Mesangial cell (primary cell): ENCODE results near the gene MAPK9. TPM values are rescaled to one million over a fixed set of nuclear protein-coding genes. Genes with fewer than 3 reads are reported as not detected.

Experiments used
- total RNA-seq: library from RNA; depleted of rRNA; stranded (reverse); fragments of >200 nt; gene quantifications from 2 replicates; pipeline ENCODE4 v1.2.3, GENCODE V29; 2015

MAPK9 gene
- total RNA-seq: 14.1 and 19.4 TPM in 2 replicates

GRCh38 chr5:180291943-180292831 lies at the start of gene MAPK9:
Gene MAPK9, minus strand, starts transcription at chr5:180292083. Its CDS starts 11,522 bp downstream, at chr5:180280561.

GRCh38 chr5:180209137-180209581 lies 82.7 kb downstream of the MAPK9 start, which contains the start of gene RASGEF1C:
Gene RASGEF1C, minus strand, starts transcription at chr5:180209211. Its CDS starts 71,159 bp downstream, at chr5:180138052.

Other genes starting within 250 kb of the MAPK9 start
- gene RNF130, start 220.3 kb downstream of the MAPK9 start, total RNA-seq: 34.7 and 57.6 TPM in 2 replicates
- gene RASGEF1C, start 82.9 kb downstream of the MAPK9 start, total RNA-seq: 0.13 TPM in 1 of 2 replicates, not detected in the other
- gene GFPT2, start 61.3 kb upstream of the MAPK9 start, total RNA-seq: 14.2 and 18.6 TPM in 2 replicates
- gene CNOT6, start 202.3 kb upstream of the MAPK9 start, total RNA-seq: 11.2 and 13.2 TPM in 2 replicates